ENCODE measurements around the gene YTHDF1.

GRCh38 chr20:63204362-63204761, 11.6 kb downstream of the YTHDF1 start:
- TF ChIP-seq CTCF (IDR thresholded peaks at IDR 0.05) (no peak), POLR2A (IDR thresholded peaks at IDR 0.05) (no peak), POLR2AphosphoS5 (IDR thresholded peaks at IDR 0.05; ENCODE audit: insufficient read depth in 1 of 2, low read depth in 1 of 2) (no peak)

All from vagina (tissue), 2 donors.